Measurements from ENCODE around the gene PLEKHG4. TPM values are rescaled to one million over a fixed set of nuclear protein-coding genes. Genes with fewer than 3 reads are reported as not detected.

Gene PLEKHG4
- total RNA-seq, 1 experiment from 2014 or later, result 38.5 TPM

- TF ChIP-seq CTCF (IDR thresholded peaks at IDR 0.05 in 2 of 3, conservative IDR thresholded peaks at IDR 0.05 in 1 of 3; ENCODE audit: borderline replicate concordance in 1 of 3, insufficient read depth in 1 of 3, low read depth in 2 of 3, low read length in 2 of 3) (no peak), SIN3A (IDR thresholded peaks at IDR 0.05; ENCODE audit: low read depth) (no peak), EGR1 (IDR thresholded peaks at IDR 0.05; ENCODE audit: low read depth) (no peak), POLR2A (IDR thresholded peaks at IDR 0.05; ENCODE audit: borderline replicate concordance, extremely low read depth, insufficient read depth, insufficient read length) (no peak), RAD21 (IDR thresholded peaks at IDR 0.05; ENCODE audit: low read depth) (no peak)
Observed at GRCh38 chr16:67287960-67288359, 8.6 kb downstream of the PLEKHG4 start (continued).

GRCh38 chr16:67291461-67291860 is 12.1 kb downstream of the PLEKHG4 start:
- intact Hi-C loops (cut with micrococcal nuclease), result no loop called here
- ChIA-PET CTCF (no interaction called here), RAD21 (ENCODE audit: low non-redundant PET in 1 of 2, low total read pairs in 2 of 2, uncharacterized antibody in 2 of 2, unreplicated experiment in 2 of 2) (no interaction called here), POLR2A (no interaction called here)
- Histone ChIP-seq H3K36me3 (ENCODE audit: control insufficient read depth in 1 of 2, insufficient read depth in 2 of 2, low read length in 2 of 2) (no peaks in the 10 kb centered on the region), H3K9me3 (ENCODE audit: control insufficient read depth in 1 of 2, insufficient read depth in 1 of 2, low read depth in 1 of 2, low read length in 2 of 2) (no peaks in the 10 kb centered on the region), H3K4me1 (ENCODE audit: control insufficient read depth in 1 of 2, insufficient read depth in 2 of 2, low read length in 2 of 2) (peaks cover 9 to 25% of the 10 kb centered on the region in 2 experiments), H3K4me3 (replicated peaks in 1 of 2; ENCODE audit: low read depth in 1 of 2, low read length in 2 of 2) (no peak overlapping the region), H4K20me1 (ENCODE audit: insufficient read depth) (no peaks in the 10 kb centered on the region), H3K9ac (ENCODE audit: low read length) (no peak overlapping the region), H3K9me2 (ENCODE audit: insufficient read depth) (no peaks in the 10 kb centered on the region), H3K27ac (ENCODE audit: low read depth, low read length) (no peak overlapping the region), H3K27me3 (ENCODE audit: insufficient read depth, low read length) (no peaks in the 10 kb centered on the region), H3K4me2 (ENCODE audit: low read length) (no peak overlapping the region), H3K79me2 (ENCODE audit: insufficient read depth, low read length) (no peaks in the 10 kb centered on the region), H2AFZ (ENCODE audit: low read depth, low read length, poor library complexity, severe bottlenecking) (no peak overlapping the region)
- ATAC-seq, result no peak
- BruUV-seq (replicated peaks), result no TSS peak
- DNase-seq (ENCODE audit: low read depth, low spot score), result no peak
- no peak for TF ChIP-seq ATF3 (IDR thresholded peaks at IDR 0.05)
- TF ChIP-seq EZH2phosphoT487 (IDR thresholded peaks at IDR 0.05; ENCODE audit: borderline replicate concordance), result no peak
- TF ChIP-seq ZBTB33 (IDR thresholded peaks at IDR 0.05; ENCODE audit: extremely low read depth, insufficient replicate concordance, low read length), result no peak
- TF ChIP-seq ZNF274 (IDR thresholded peaks at IDR 0.05; ENCODE audit: low read depth, low read length), result no peak
- no peak for TF ChIP-seq POLR2A (IDR thresholded peaks at IDR 0.05; ENCODE audit: borderline replicate concordance, extremely low read depth, insufficient read depth, insufficient read length)
- no peak for TF ChIP-seq ZFX (IDR thresholded peaks at IDR 0.05)
- TF ChIP-seq SIN3A (IDR thresholded peaks at IDR 0.05; ENCODE audit: low read depth), result no peak
- TF ChIP-seq SRF (IDR thresholded peaks at IDR 0.05; ENCODE audit: low read depth), result no peak
- TF ChIP-seq CEBPB (IDR thresholded peaks at IDR 0.05; ENCODE audit: low read depth), result no peak
- TF ChIP-seq RAD21 (IDR thresholded peaks at IDR 0.05; ENCODE audit: low read depth), result no peak
- TF ChIP-seq JUND (IDR thresholded peaks at IDR 0.05), result no peak
- TF ChIP-seq YY1 (IDR thresholded peaks at IDR 0.05; ENCODE audit: extremely low read depth, insufficient replicate concordance, low read depth, low read length), result no peak
- no peak for TF ChIP-seq POLR2AphosphoS5 (IDR thresholded peaks at IDR 0.05; ENCODE audit: low read depth, low read length)
- no peak for TF ChIP-seq REST (IDR thresholded peaks at IDR 0.05; ENCODE audit: low read depth)

All from HCT116 (cell line).